Adrenal gland (tissue), 12 donors: ENCODE data around the gene ZNF724. TPM values are rescaled to one million over a fixed set of nuclear protein-coding genes. Genes with fewer than 3 reads are reported as not detected.
"Not testable (repeated sequence)": the region's sequence is repeated elsewhere in the genome, so short reads cannot be mapped to it uniquely, and the experiment has no call there.

Experiments
- DNase-seq, 7 donors: peaks; one replicate each; pipeline ENCODE4 v3.0.0-alpha.2; 2019 to 2020
- H3K27ac ChIP-seq, 5 donors: fragments of 200-600 bp; sonication (generic) in 4 of 5; 1 replicate in 3 of 5; 2 replicates in 2 of 5; pipeline versions ENCODE4 v1.5.1 to v1.8.0; 2016 to 2020; ENCODE audit warnings: mild to moderate bottlenecking in 1 of 5
- H3K27me3 ChIP-seq: fragments of 200-600 bp; 2 replicates; pipeline ENCODE4 v1.8.0; 2021
- H3K36me3 ChIP-seq, 2 donors: fragments of 200-600 bp; replicated peaks in 1 of 2; 1 replicate in 1 of 2; 2 replicates in 1 of 2; pipeline versions ENCODE4 v1.5.1 to v1.8.0; 2018 to 2022
- H3K4me1 ChIP-seq, 2 donors: fragments of 200-600 bp; replicated peaks in 1 of 2; 1 replicate in 1 of 2; 2 replicates in 1 of 2; pipeline versions ENCODE4 v1.5.1 to v1.8.0; 2018 to 2021
- H3K4me3 ChIP-seq, 4 donors: fragments of 200-600 bp; sonication (generic) in 3 of 4; one replicate each; pipeline ENCODE4 v1.5.1; 2016 to 2018
- H3K9me3 ChIP-seq, 3 donors: fragments of 200-600 bp; sonication (generic) in 1 of 3; replicated peaks in 1 of 3; 1 replicate in 2 of 3; 2 replicates in 1 of 3; pipeline versions ENCODE4 v1.5.1 to v1.8.0; 2016 to 2021
- POLR2A ChIP-seq, 2 donors: fragments of 450-650 bp; IDR thresholded peaks; one replicate each; pipeline ENCODE4 v1.6.1; 2017; ENCODE audit warnings: antibody characterized with exemption in 2 of 2, mild to moderate bottlenecking in 2 of 2, moderate library complexity in 1 of 2
- WGBS, 4 donors: extraction: QIAGEN DNeasy Blood & Tissue Kit in 2 of 4; methylation state at CpG; one replicate each; pipeline versions ENCODE4 v1.1.5 to v1.1.7; 2013 to 2017; 5-methylcytosine and 5-hydroxymethylcytosine counted together
- intact Hi-C, 2 donors: fragments of 100-400 bp; cut with DNase I; formaldehyde crosslinking; loops; one replicate each; pipeline versions ENCODE4 v1.14.1 to v1.15.0; 2022 to 2023
- polyA plus RNA-seq, 3 donors: library from polyadenylated mRNA; stranded (reverse); fragments of 200-250 nt in 2 of 3; fragments of 350-450 nt in 1 of 3; fragmentation: Illumina TruSeq in 1 of 3; extraction: RNeasy Lipid Tissue Mini Kit (QIAGEN cat#74804) in 1 of 3; gene quantifications; one replicate each; pipeline ENCODE4 v1.2.3, GENCODE V29; 2013 to 2014
- total RNA-seq, 9 donors: library from RNA; depleted of rRNA in 4 of 9; stranded (reverse); fragments of >200 nt in 4 of 9; fragments of 120-200 nt in 1 of 9; fragmentation: NEBNext Ultra II Directional in 1 of 9; extraction: Animal tissue kit (Norgen Biotek cat#: 25700) in 1 of 9; gene quantifications; one replicate each; pipeline versions ENCODE4 v1.1.0 to v1.2.4, GENCODE V29; 2013 to 2023
- TF ChIP-seq, protein P1 (sequence below), 6 experiments: fragments of 450-650 bp in 4 of 6; fragments of 200-600 bp in 2 of 6; sonication (generic) in 1 of 6; IDR thresholded peaks; 1 replicate in 5 of 6; 2 replicates in 1 of 6; pipeline versions ENCODE4 v1.5.1 to v1.8.0; 2016 to 2021; ENCODE audit warnings: antibody characterized with exemption in 6 of 6, mild to moderate bottlenecking in 2 of 6, moderate library complexity in 1 of 6
- donor health status: healthy with polysubstance abuse.
- donor health status: Bipolar disorder and iron deficiency.
- donor health status: DM: yes; HTN: yes; CAD: no.
- donor health status: DM: no; HTN: no; CAD: no.
- donor health status: DM: no; HTN: no; CAD: no.
- donor health status: DM: yes; HTN: yes; CAD: no.

The ZNF724 gene
- total and polyA plus RNA-seq, 12 donors = 0.07 to 8.3 (median 1.1) TPM

- H3K27me3 ChIP-seq = no peaks in the 10 kb centered on the region
- TF ChIP-seq, protein P1, sequence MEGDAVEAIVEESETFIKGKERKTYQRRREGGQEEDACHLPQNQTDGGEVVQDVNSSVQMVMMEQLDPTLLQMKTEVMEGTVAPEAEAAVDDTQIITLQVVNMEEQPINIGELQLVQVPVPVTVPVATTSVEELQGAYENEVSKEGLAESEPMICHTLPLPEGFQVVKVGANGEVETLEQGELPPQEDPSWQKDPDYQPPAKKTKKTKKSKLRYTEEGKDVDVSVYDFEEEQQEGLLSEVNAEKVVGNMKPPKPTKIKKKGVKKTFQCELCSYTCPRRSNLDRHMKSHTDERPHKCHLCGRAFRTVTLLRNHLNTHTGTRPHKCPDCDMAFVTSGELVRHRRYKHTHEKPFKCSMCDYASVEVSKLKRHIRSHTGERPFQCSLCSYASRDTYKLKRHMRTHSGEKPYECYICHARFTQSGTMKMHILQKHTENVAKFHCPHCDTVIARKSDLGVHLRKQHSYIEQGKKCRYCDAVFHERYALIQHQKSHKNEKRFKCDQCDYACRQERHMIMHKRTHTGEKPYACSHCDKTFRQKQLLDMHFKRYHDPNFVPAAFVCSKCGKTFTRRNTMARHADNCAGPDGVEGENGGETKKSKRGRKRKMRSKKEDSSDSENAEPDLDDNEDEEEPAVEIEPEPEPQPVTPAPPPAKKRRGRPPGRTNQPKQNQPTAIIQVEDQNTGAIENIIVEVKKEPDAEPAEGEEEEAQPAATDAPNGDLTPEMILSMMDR (IDR thresholded peaks at IDR 0.05) = no peak
- no peak for TF ChIP-seq POLR2A (IDR thresholded peaks at IDR 0.05)
- intact Hi-C loops = no loop called here
Measured at GRCh38 chr19:23286477-23286876, 36.3 kb upstream of the ZNF724 start.

GRCh38 chr19:23285948-23286347 lies 35.8 kb upstream of the ZNF724 start:
- no peaks in the 10 kb centered on the region for H3K36me3 ChIP-seq
- no peak overlapping the region for H3K4me3 ChIP-seq
- no peaks in the 10 kb centered on the region for H3K4me1 ChIP-seq
- intact Hi-C loops = no loop called here
- no peak for DNase-seq
- no peaks in the 10 kb centered on the region for H3K9me3 ChIP-seq
- H3K27ac ChIP-seq = no peak overlapping the region
- H3K27me3 ChIP-seq = no peaks in the 10 kb centered on the region
- TF ChIP-seq, protein P1 (IDR thresholded peaks at IDR 0.05) = no peak
- TF ChIP-seq POLR2A (IDR thresholded peaks at IDR 0.05) = no peak
- WGBS, 4 donors = 92 to 100% (median 96%) methylated on average over 1 of the region's 1 CpG

More at GRCh38 chr19:23286477-23286876, 36.3 kb upstream of the ZNF724 start:
- Histone ChIP-seq H3K9me3 (no peaks in the 10 kb centered on the region), H3K27ac (no peak overlapping the region), H3K4me3 (no peak overlapping the region), H3K36me3 (no peaks in the 10 kb centered on the region), H3K4me1 (no peaks in the 10 kb centered on the region)
- WGBS, 4 donors = 58 to 74% (median 62%) methylated on average over 2 of the region's 2 CpGs
- no peak for DNase-seq

- H3K4me1 ChIP-seq, H3K27ac ChIP-seq, DNase-seq, intact Hi-C loops, H3K9me3 ChIP-seq, H3K4me3 ChIP-seq, H3K27me3 ChIP-seq, H3K36me3 ChIP-seq: not testable (repeated sequence)
- 89 to 96% (median 95%) methylated on average over 2 of the region's 2 CpGs for WGBS, 4 donors
Measured at GRCh38 chr19:23285326-23285725, 35.1 kb upstream of the ZNF724 start.

DNA sequence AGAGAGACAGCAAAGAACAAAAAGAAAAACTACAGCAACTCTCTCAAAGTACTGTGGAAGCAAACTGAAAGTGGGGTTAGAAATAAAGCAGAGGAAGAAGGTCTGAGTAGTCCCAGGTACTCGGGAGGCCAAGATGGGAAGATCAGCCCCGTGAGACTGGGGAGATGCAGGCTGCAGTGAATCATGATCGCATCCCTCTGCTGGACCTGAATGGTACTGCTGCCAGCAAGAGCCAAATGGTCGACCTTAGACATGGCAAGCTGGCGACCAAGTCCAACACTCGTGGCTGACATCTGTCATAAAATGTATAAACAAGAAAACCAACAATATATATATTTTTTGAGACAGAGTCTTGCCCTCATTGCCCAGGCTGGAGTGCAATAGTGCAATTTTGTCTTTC lies 33.7 kb upstream of the ZNF724 start:
- intact Hi-C loops = no loop called here
- Histone ChIP-seq H3K27ac (no peak overlapping the region), H3K36me3 (no peaks in the 10 kb centered on the region), H3K27me3 (no peaks in the 10 kb centered on the region), H3K4me3 (no peak overlapping the region), H3K4me1 (no peaks in the 10 kb centered on the region), H3K9me3 (no peaks in the 10 kb centered on the region)
- DNase-seq = peak in 6 of 7 donors; percentile 21 to 68 (median 49)
- TF ChIP-seq POLR2A (IDR thresholded peaks at IDR 0.05) = no peak
- TF ChIP-seq, protein P1 (IDR thresholded peaks at IDR 0.05) = peak; percentile 35 to 66 (median 48)
- WGBS, 4 donors = 13 to 31% (median 18%) methylated on average over 6 of the region's 6 CpGs

DNA sequence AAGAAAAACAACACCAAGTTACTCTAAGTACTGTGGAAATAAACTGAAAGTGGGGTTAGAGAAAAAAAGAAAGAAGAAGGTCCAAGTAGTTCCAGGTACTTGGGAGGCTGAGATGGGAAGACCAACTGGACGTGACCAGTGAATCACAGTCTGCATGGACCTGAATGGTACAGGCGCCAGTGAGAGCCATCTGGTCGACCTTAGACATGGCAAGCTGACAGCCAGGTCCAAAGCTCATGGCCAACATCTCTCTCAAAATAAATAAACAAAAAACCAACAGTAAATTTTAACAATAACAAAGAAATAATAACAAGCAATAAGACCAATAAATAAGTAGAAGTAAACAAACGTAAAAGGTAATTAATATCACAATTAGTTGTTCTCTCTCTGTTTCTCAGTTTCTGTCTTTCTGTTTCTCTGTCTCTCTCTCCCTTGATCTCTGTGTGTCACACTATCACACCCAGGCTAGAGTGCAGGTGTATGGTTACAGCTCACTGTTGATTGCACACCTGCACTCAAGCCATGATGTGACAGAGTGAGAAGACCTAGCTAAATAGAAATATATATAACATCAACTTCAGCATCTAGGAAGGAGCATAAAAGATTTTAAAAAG lies 31.6 kb upstream of the ZNF724 start:
- intact Hi-C loops = no loop called here
- Histone ChIP-seq H3K27ac (no peak overlapping the region), H3K9me3 (no peaks in the 10 kb centered on the region), H3K4me3 (no peak overlapping the region), H3K4me1 (no peaks in the 10 kb centered on the region), H3K27me3 (no peaks in the 10 kb centered on the region), H3K36me3 (no peaks in the 10 kb centered on the region)
- no peak for DNase-seq
- TF ChIP-seq POLR2A (IDR thresholded peaks at IDR 0.05) = no peak
- TF ChIP-seq, protein P1 (IDR thresholded peaks at IDR 0.05) = no peak
- 67 to 84% (median 71%) methylated on average over 4 of the region's 4 CpGs for WGBS, 4 donors

GRCh38 chr19:23278118-23278517 lies 27.9 kb upstream of the ZNF724 start:
- H3K4me3 ChIP-seq, H3K27me3 ChIP-seq, H3K27ac ChIP-seq, H3K9me3 ChIP-seq, H3K36me3 ChIP-seq, H3K4me1 ChIP-seq, DNase-seq, intact Hi-C loops: not testable (repeated sequence)
- 41 to 70% (median 60%) methylated on average over 2 to 3 of the region's 3 CpGs for WGBS, 4 donors
